ENCODE data around the gene FBXL4.

FBXL4 gene

GRCh38 chr6:98880486-98880885, 67.3 kb downstream of the FBXL4 start:
- H3K9me3 ChIP-seq (ENCODE audit: insufficient read depth, low read depth, low read length) = no peaks in the 10 kb centered on the region
- no peak overlapping the region for H3K9ac ChIP-seq (ENCODE audit: low read depth, low read length)
- no peaks in the 10 kb centered on the region for H3K4me1 ChIP-seq (ENCODE audit: insufficient read depth, low read length)
- no peak overlapping the region for H3K4me3 ChIP-seq (ENCODE audit: low read length)
- H3K36me3 ChIP-seq (ENCODE audit: insufficient read depth, low read length) = peaks cover 4% of the 10 kb centered on the region; the same call in 1 of the 2 replicates
- H3K27ac ChIP-seq (ENCODE audit: low read depth, low read length) = no peak overlapping the region
- no peaks in the 10 kb centered on the region for H3K27me3 ChIP-seq (ENCODE audit: insufficient read depth, low read length)

DNA sequence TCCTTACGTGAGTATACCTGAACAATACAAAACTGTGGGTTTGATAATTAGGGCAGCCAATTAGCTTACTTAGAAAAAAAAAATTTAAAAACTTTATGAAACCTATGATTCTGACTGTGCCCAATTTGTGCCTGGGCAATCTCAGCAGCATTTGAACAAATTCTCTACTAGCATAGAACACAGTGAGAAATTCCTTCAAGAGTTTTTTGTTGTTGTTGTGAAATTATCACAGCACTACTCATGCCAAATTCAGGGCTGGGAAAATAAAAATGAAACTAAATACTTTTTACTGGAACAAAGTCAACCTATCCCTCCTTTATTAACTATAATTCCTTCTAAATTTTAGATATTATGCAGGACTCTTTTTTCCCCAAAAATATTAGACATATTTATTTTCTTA, 70.5 kb downstream of the FBXL4 start:
- Histone ChIP-seq H3K27me3 (ENCODE audit: insufficient read depth, low read length) (no peaks in the 10 kb centered on the region), H3K9ac (ENCODE audit: low read depth, low read length) (no peak overlapping the region), H3K4me1 (ENCODE audit: insufficient read depth, low read length) (no peaks in the 10 kb centered on the region), H3K4me3 (ENCODE audit: low read length) (no peak overlapping the region), H3K27ac (ENCODE audit: low read depth, low read length) (no peak overlapping the region), H3K9me3 (ENCODE audit: insufficient read depth, low read depth, low read length) (no peaks in the 10 kb centered on the region), H3K36me3 (ENCODE audit: insufficient read depth, low read length) (peaks cover 6% of the 10 kb centered on the region; the same call in 1 of the 2 replicates)
- 100% methylated on average over 1 of the region's 1 CpG for WGBS

DNA sequence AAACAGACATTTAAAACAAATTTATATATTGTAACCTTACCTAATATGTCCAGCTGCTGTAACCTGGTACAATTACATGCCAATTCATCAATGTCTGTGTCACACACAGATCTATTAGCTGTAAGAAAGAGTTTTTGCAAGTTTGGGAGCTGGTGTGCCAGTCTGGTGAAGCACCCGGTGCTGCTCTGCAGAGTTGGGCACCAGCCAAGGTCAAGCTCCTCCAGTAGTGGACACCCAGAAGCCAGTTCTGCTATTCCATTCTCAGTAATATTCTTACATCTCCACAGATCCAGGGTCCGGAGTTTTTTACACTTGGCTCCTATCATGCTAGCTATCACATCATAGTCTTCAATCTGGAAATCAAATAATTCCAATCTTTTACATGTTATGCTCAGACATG, 72.4 kb downstream of the FBXL4 start:
- Histone ChIP-seq H3K27me3 (ENCODE audit: insufficient read depth, low read length) (no peaks in the 10 kb centered on the region), H3K27ac (ENCODE audit: low read depth, low read length) (no peak overlapping the region), H3K36me3 (ENCODE audit: insufficient read depth, low read length) (peaks cover 6% of the 10 kb centered on the region; the same call in 1 of the 2 replicates), H3K9ac (ENCODE audit: low read depth, low read length) (no peak overlapping the region), H3K9me3 (ENCODE audit: insufficient read depth, low read depth, low read length) (no peaks in the 10 kb centered on the region), H3K4me1 (ENCODE audit: insufficient read depth, low read length) (no peaks in the 10 kb centered on the region), H3K4me3 (ENCODE audit: low read length) (no peak overlapping the region)
- WGBS = 95% methylated on average over 2 of the region's 2 CpGs

GRCh38 chr6:98871821-98872220, 75.9 kb downstream of the FBXL4 start:
- 89% methylated on average over 3 of the region's 3 CpGs for WGBS
- no peaks in the 10 kb centered on the region for H3K27me3 ChIP-seq (ENCODE audit: insufficient read depth, low read length)

GRCh38 chr6:98871057-98871456, 76.7 kb downstream of the FBXL4 start:
- no peaks in the 10 kb centered on the region for H3K9me3 ChIP-seq (ENCODE audit: insufficient read depth, low read depth, low read length)
- no peak overlapping the region for H3K27ac ChIP-seq (ENCODE audit: low read depth, low read length)
- H3K9ac ChIP-seq (ENCODE audit: low read depth, low read length) = no peak overlapping the region
- 98% methylated on average over 3 of the region's 3 CpGs for WGBS
- H3K27me3 ChIP-seq (ENCODE audit: insufficient read depth, low read length) = no peaks in the 10 kb centered on the region
- H3K36me3 ChIP-seq (ENCODE audit: insufficient read depth, low read length) = 0 out of 2 replicates have a peak, but pooled peaks cover 2% of the 10 kb centered on the region
- no peak overlapping the region for H3K4me3 ChIP-seq (ENCODE audit: low read length)
- H3K4me1 ChIP-seq (ENCODE audit: insufficient read depth, low read length) = no peaks in the 10 kb centered on the region

More at GRCh38 chr6:98871821-98872220, 75.9 kb downstream of the FBXL4 start:
- Histone ChIP-seq H3K27ac (ENCODE audit: low read depth, low read length) (no peak overlapping the region), H3K4me3 (ENCODE audit: low read length) (no peak overlapping the region), H3K9me3 (ENCODE audit: insufficient read depth, low read depth, low read length) (no peaks in the 10 kb centered on the region), H3K9ac (ENCODE audit: low read depth, low read length) (no peak overlapping the region), H3K36me3 (ENCODE audit: insufficient read depth, low read length) (0 out of 2 replicates have a peak, but pooled peaks cover 2% of the 10 kb centered on the region), H3K4me1 (ENCODE audit: insufficient read depth, low read length) (no peaks in the 10 kb centered on the region)

- Histone ChIP-seq H3K4me1 (ENCODE audit: insufficient read depth, low read length) (no peaks in the 10 kb centered on the region), H3K9me3 (ENCODE audit: insufficient read depth, low read depth, low read length) (no peaks in the 10 kb centered on the region)
- 92% methylated on average over 6 of the region's 6 CpGs for WGBS
Observed at GRCh38 chr6:98864497-98864896, 83.2 kb downstream of the FBXL4 start.

GRCh38 chr6:98848539-98849242, 99.1 kb downstream of the FBXL4 start:
- peaks cover 10% of the 10 kb centered on the region for H3K4me1 ChIP-seq (ENCODE audit: insufficient read depth, low read length)
- 80% methylated on average over 18 of the region's 18 CpGs for WGBS
- H3K27ac ChIP-seq (ENCODE audit: low read depth, low read length) = no peak overlapping the region
- peak overlapping the region; percentile 59 for H3K4me3 ChIP-seq (ENCODE audit: low read length)
- H3K9me3 ChIP-seq (ENCODE audit: insufficient read depth, low read depth, low read length) = no peaks in the 10 kb centered on the region
- peaks cover 63% of the 10 kb centered on the region for H3K27me3 ChIP-seq (ENCODE audit: insufficient read depth, low read length)
- no peaks in the 10 kb centered on the region for H3K36me3 ChIP-seq (ENCODE audit: insufficient read depth, low read length)
- no peak overlapping the region for H3K9ac ChIP-seq (ENCODE audit: low read depth, low read length)

More at GRCh38 chr6:98864497-98864896, 83.2 kb downstream of the FBXL4 start:
- H3K36me3 ChIP-seq (ENCODE audit: insufficient read depth, low read length) = no peaks in the 10 kb centered on the region
- no peak overlapping the region for H3K9ac ChIP-seq (ENCODE audit: low read depth, low read length)
- no peak overlapping the region for H3K27ac ChIP-seq (ENCODE audit: low read depth, low read length)
- no peaks in the 10 kb centered on the region for H3K27me3 ChIP-seq (ENCODE audit: insufficient read depth, low read length)
- no peak overlapping the region for H3K4me3 ChIP-seq (ENCODE audit: low read length)

DNA sequence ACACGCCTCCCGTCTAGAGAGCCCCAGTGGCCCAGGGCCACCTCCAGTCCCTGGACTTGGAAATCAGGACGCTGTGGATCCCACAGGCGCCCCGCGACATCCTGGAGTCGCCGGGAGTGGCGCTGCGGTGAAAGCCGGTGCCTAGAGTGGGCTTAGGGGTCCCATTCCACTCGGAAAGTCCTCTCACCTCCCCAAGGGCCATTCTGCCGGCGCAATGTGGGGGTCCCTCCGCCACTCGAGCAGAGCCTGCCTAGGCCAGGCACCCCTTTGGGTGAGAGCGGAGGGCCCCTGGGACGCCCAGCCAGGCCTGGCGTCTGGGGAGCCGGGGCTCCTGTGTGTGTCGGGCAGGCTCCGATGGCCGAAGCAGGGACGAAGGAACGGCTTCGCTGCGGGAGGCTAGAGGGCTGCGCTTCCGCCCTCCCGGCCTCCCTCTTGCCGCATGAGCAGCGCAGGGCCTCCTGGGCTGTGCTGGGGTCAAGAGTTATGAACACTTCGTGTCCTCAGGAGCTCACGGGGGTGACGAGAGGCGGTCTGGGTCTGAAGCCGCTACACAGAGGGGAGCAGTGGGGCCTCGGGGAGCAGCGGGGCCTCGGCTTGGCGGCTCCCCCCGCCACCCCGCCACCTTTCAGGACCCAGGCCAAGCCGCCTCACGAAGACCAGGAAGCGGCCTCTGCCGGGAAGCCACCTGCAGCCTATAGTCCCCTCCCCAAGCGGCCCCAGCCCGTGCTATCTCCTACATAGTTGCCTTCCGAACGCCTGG, 99.8 kb downstream of the FBXL4 start:
- Histone ChIP-seq H3K27me3 (ENCODE audit: insufficient read depth, low read length) (peaks cover 70% of the 10 kb centered on the region), H3K4me3 (ENCODE audit: low read length) (peak overlapping the region; percentile 59), H3K27ac (ENCODE audit: low read depth, low read length) (no peak overlapping the region), H3K36me3 (ENCODE audit: insufficient read depth, low read length) (no peaks in the 10 kb centered on the region), H3K9me3 (ENCODE audit: insufficient read depth, low read depth, low read length) (no peaks in the 10 kb centered on the region), H3K4me1 (ENCODE audit: insufficient read depth, low read length) (peaks cover 10% of the 10 kb centered on the region), H3K9ac (ENCODE audit: low read depth, low read length) (peak overlapping the region; percentile 44)
- whole genome bisulfite sequencing = 51% methylated on average over 51 of the region's 51 CpGs

DNA sequence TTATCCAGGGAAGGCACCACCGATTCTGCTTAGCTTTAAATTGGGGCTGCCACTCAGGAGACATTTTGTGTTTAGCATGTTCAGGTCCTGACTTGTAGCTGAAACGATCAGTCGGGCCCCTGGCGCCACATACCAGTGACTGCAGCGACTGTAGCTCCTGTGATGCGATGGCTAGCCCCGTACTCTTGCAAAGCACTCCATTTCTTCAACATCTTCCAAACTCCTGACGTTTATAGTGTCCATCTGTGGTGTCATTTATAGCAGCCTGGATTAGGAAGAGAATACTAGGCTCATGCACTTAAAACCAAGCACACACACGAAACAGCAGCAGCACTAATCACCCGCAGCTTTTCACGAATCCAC, 100.3 kb downstream of the FBXL4 start:
- peak overlapping the region; percentile 59 for H3K4me3 ChIP-seq (ENCODE audit: low read length)
- H3K9ac ChIP-seq (ENCODE audit: low read depth, low read length) = peak overlapping the region; percentile 44; the same call in 1 of the 2 replicates
- no peaks in the 10 kb centered on the region for H3K36me3 ChIP-seq (ENCODE audit: insufficient read depth, low read length)
- 60% methylated on average over 11 of the region's 11 CpGs for WGBS
- peaks cover 10% of the 10 kb centered on the region for H3K4me1 ChIP-seq (ENCODE audit: insufficient read depth, low read length)
- H3K9me3 ChIP-seq (ENCODE audit: insufficient read depth, low read depth, low read length) = no peaks in the 10 kb centered on the region
- no peak overlapping the region for H3K27ac ChIP-seq (ENCODE audit: low read depth, low read length)
- H3K27me3 ChIP-seq (ENCODE audit: insufficient read depth, low read length) = peaks cover 76% of the 10 kb centered on the region

DNA sequence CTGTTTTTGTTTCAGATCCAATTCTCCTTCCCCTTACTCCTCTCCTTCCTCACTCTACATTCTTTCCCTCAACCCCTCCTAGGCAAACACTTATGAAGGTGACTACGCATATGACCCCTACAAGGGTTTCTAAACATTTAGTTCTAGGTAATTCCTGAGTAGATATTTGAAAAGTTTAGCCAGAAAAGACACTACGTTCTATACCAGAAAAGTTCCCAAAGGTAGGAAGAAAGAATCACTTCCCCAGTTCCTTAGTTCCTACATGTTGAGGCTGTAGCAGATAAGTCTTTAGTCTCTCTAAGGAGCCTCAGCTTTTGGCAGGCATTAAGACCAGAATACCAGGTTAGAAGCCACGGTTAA, 101.7 kb downstream of the FBXL4 start:
- no peak overlapping the region for H3K4me3 ChIP-seq (ENCODE audit: low read length)
- peaks cover 10% of the 10 kb centered on the region for H3K4me1 ChIP-seq (ENCODE audit: insufficient read depth, low read length)
- no peaks in the 10 kb centered on the region for H3K36me3 ChIP-seq (ENCODE audit: insufficient read depth, low read length)
- WGBS = 87% methylated on average over 1 of the region's 3 CpGs
- H3K9ac ChIP-seq (ENCODE audit: low read depth, low read length) = no peak overlapping the region
- no peaks in the 10 kb centered on the region for H3K9me3 ChIP-seq (ENCODE audit: insufficient read depth, low read depth, low read length)
- H3K27me3 ChIP-seq (ENCODE audit: insufficient read depth, low read length) = peaks cover 90% of the 10 kb centered on the region
- H3K27ac ChIP-seq (ENCODE audit: low read depth, low read length) = no peak overlapping the region

DNA sequence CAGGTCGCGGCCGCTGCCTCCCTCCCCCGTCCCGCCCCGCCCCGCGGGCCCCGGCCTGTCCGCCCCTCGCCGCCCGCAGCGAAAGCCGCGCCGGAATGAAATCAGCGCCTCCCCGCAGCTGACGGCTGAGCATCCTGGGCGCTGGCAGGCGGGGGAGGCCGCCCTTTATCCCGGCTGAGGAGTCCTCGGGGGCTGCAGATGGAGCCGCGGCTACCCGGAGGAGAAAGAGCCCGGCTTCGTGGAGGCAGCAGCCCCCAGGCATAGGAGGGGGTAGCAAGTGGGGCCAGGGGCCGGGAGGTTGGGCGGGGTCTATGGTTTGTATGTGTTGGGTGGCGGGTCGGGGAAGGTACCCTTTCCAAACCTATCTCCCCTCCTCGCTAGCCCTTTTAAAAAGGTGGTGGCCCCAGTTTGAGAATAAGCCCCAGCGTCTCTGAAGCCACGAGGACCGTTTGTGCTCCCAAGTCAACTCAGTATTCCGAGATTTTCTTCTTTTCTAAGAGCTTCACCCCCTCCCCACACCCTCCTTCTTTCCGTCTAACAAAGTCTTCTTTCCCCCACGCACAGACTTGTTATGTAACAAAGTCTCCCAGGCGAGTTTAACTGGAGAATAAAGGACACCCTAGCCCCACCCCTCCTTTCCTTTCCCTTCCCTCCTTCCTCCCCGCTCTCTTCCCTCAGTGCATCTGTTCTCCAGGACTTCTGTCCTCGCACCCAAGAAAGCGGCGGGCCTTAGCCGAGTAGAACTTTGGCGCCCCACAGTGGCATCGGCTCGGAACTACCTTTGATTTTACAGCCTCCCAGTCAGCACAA, 102.3 kb downstream of the FBXL4 start:
- peaks cover 10% of the 10 kb centered on the region for H3K4me1 ChIP-seq (ENCODE audit: insufficient read depth, low read length)
- peaks cover 96% of the 10 kb centered on the region for H3K27me3 ChIP-seq (ENCODE audit: insufficient read depth, low read length)
- no peak overlapping the region for H3K9ac ChIP-seq (ENCODE audit: low read depth, low read length)
- H3K4me3 ChIP-seq (ENCODE audit: low read length) = peak overlapping the region; percentile 55
- under 1% methylated on average over 47 of the region's 50 CpGs for WGBS
- no peak overlapping the region for H3K27ac ChIP-seq (ENCODE audit: low read depth, low read length)
- no peaks in the 10 kb centered on the region for H3K9me3 ChIP-seq (ENCODE audit: insufficient read depth, low read depth, low read length)
- H3K36me3 ChIP-seq (ENCODE audit: insufficient read depth, low read length) = no peaks in the 10 kb centered on the region
